Suprapubic skin (tissue), 4 donors: ENCODE data around the gene KCTD20.
"Not testable (repeated sequence)": the region's sequence is repeated elsewhere in the genome, so short reads cannot be mapped to it uniquely, and the experiment has no call there.

Experiments used
- EP300 ChIP-seq: sonication (generic); formaldehyde crosslinking; IDR thresholded peaks from one replicate; pipeline ENCODE4 v1.6.1; 2017; ENCODE audit warnings: antibody characterized with exemption
- POLR2A ChIP-seq, 2 donors: fragments of 450-650 bp; IDR thresholded peaks; one replicate each; pipeline ENCODE4 v1.6.1; 2017; ENCODE audit warnings: antibody characterized with exemption in 2 of 2, mild to moderate bottlenecking in 2 of 2, moderate library complexity in 2 of 2
- POLR2AphosphoS5 ChIP-seq, 3 donors: sonication (generic); formaldehyde crosslinking; IDR thresholded peaks; one replicate each; pipeline ENCODE4 v1.6.1; 2017; ENCODE audit warnings: antibody characterized with exemption in 3 of 3
- TF ChIP-seq, protein P1 (sequence below), 2 donors: fragments of 200-600 bp in 1 of 2; fragments of 450-650 bp in 1 of 2; sonication (generic) in 1 of 2; IDR thresholded peaks; one replicate each; pipeline ENCODE4 v1.5.1; 2016 to 2019; ENCODE audit warnings: antibody characterized with exemption in 2 of 2, mild to moderate bottlenecking in 1 of 2, moderate library complexity in 1 of 2

DNA sequence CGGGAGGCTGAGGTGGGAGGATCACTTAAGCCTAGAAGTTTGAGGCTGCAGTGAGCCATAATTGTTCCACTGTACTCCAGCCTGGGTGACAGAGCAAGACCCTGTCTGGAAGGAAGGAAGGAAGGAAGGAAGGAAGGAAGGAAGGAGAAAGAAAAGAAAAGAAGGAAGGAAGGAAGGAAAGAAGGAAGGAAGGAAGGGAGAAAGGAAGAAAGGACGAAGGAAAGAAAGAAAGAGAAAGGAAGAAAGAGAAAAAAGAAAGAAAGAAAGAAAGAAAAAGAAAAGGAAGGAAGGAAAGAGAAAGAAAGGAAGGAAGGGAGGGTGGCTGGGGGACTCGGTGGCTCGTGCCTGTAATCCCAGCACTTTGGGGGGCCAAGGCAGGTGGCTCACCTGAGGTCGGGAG, 33.1 kb upstream of the KCTD20 start:
- not testable (repeated sequence) for TF ChIP-seq POLR2A (IDR thresholded peaks at IDR 0.05); POLR2AphosphoS5 (IDR thresholded peaks at IDR 0.05); EP300
- TF ChIP-seq, protein P1, sequence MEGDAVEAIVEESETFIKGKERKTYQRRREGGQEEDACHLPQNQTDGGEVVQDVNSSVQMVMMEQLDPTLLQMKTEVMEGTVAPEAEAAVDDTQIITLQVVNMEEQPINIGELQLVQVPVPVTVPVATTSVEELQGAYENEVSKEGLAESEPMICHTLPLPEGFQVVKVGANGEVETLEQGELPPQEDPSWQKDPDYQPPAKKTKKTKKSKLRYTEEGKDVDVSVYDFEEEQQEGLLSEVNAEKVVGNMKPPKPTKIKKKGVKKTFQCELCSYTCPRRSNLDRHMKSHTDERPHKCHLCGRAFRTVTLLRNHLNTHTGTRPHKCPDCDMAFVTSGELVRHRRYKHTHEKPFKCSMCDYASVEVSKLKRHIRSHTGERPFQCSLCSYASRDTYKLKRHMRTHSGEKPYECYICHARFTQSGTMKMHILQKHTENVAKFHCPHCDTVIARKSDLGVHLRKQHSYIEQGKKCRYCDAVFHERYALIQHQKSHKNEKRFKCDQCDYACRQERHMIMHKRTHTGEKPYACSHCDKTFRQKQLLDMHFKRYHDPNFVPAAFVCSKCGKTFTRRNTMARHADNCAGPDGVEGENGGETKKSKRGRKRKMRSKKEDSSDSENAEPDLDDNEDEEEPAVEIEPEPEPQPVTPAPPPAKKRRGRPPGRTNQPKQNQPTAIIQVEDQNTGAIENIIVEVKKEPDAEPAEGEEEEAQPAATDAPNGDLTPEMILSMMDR (IDR thresholded peaks at IDR 0.05): not testable (repeated sequence)
